Type B pancreatic cell (in vitro differentiated cells): ENCODE results near the gene NGFR. TPM values are rescaled to one million over a fixed set of nuclear protein-coding genes. Genes with fewer than 3 reads are reported as not detected.

Source experiments
- DNase-seq: peaks from one replicate; pipeline ENCODE4 v3.0.0; 2021; ENCODE audit warnings: mixed read lengths; ENCODE audit not compliant: unreplicated experiment; ENCODE audit errors: extremely low spot score
- H3K27ac Mint-ChIP-seq: 2 replicates; pipeline ENCODE4 v1.8.0; 2021; ENCODE audit warnings: mild to moderate bottlenecking, mixed read lengths
- H3K27me3 Mint-ChIP-seq: 2 replicates; pipeline ENCODE4 v1.8.0; 2021; ENCODE audit warnings: mixed read lengths
- H3K36me3 Mint-ChIP-seq: 2 replicates; pipeline ENCODE4 v1.8.0; 2021; ENCODE audit warnings: mixed read lengths
- H3K4me1 Mint-ChIP-seq: one replicate; pipeline ENCODE4 v1.8.0; 2021; ENCODE audit warnings: mixed read lengths; ENCODE audit not compliant: unreplicated experiment
- H3K4me3 Mint-ChIP-seq: 2 replicates; pipeline ENCODE4 v1.8.0; 2021; ENCODE audit warnings: mild to moderate bottlenecking, mixed read lengths
- H3K9me3 Mint-ChIP-seq: 2 replicates; pipeline ENCODE4 v1.8.0; 2021; ENCODE audit warnings: mixed read lengths
- total RNA-seq: library from RNA; stranded (reverse); gene quantifications from 2 replicates; pipeline ENCODE4 v1.2.1, GENCODE V29; 2021; ENCODE audit warnings: low replicate concordance
- TF ChIP-seq, protein P1 (sequence below): fragments of 200-600 bp; sonication (generic); conservative IDR thresholded peaks from 2 replicates; pipeline ENCODE4 v1.5.0; 2021; ENCODE audit warnings: antibody characterized with exemption, mild to moderate bottlenecking

NGFR gene
- total RNA-seq, 1 donor from 2014 or later: 41.3 TPM

DNA sequence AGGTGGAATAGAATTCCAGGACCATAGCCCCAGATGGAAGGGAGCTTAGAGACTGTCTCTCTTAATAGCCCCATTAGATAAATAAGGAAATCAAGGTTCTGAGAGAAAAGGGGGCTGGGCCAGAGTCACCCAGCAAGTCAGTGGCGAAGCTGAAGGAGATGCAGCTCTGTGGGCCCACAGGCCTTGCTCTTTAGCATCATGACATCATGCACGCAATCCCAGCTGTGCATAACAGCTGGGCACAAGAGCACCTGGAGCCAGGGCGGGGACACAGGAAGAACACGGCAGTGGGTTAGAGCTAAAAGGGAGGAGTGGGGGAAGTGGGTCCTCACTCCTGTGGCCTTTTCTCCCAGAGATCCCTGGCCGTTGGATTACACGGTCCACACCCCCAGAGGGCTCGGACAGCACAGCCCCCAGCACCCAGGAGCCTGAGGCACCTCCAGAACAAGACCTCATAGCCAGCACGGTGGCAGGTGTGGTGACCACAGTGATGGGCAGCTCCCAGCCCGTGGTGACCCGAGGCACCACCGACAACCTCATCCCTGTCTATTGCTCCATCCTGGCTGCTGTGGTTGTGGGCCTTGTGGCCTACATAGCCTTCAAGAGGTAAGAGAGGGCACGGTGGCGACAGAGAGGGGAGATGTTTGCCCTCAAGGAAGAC is 15.1 kb downstream of the NGFR start:
- Mint-ChIP-seq H3K36me3 (peaks cover 9% of the 10 kb centered on the region), H3K27ac (no peak overlapping the region), H3K4me3 (no peak overlapping the region), H3K27me3 (peaks cover 3% of the 10 kb centered on the region), H3K9me3 (no peaks in the 10 kb centered on the region), H3K4me1 (peaks cover 38% of the 10 kb centered on the region)
- TF ChIP-seq, protein P1, sequence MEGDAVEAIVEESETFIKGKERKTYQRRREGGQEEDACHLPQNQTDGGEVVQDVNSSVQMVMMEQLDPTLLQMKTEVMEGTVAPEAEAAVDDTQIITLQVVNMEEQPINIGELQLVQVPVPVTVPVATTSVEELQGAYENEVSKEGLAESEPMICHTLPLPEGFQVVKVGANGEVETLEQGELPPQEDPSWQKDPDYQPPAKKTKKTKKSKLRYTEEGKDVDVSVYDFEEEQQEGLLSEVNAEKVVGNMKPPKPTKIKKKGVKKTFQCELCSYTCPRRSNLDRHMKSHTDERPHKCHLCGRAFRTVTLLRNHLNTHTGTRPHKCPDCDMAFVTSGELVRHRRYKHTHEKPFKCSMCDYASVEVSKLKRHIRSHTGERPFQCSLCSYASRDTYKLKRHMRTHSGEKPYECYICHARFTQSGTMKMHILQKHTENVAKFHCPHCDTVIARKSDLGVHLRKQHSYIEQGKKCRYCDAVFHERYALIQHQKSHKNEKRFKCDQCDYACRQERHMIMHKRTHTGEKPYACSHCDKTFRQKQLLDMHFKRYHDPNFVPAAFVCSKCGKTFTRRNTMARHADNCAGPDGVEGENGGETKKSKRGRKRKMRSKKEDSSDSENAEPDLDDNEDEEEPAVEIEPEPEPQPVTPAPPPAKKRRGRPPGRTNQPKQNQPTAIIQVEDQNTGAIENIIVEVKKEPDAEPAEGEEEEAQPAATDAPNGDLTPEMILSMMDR: no peak
- DNase-seq: no peak

DNA sequence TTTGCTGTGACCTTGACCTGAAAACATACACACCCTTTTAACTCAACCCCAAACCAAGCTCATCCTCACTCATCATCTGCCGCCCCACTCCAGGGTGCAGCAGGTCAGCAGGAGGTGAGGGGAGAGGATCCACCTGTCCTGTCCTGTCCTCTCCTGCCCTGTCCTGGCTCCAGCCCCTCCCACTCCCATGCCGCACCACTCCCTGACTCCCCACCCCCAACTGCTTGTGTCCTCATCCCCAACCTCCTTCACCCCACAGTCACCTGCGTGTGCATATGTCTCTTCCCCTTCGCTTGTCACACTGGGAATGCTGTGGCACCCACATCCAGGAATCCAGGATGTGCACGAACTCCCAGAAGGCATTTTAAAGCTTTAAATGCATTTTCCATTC is 15.6 kb downstream of the NGFR start:
- peaks cover 7% of the 10 kb centered on the region for H3K36me3 Mint-ChIP-seq
- TF ChIP-seq, protein P1: no peak
- no peak for DNase-seq
- no peak overlapping the region for H3K27ac Mint-ChIP-seq
- H3K4me1 Mint-ChIP-seq: peaks cover 40% of the 10 kb centered on the region
- H3K27me3 Mint-ChIP-seq: no peaks in the 10 kb centered on the region
- no peaks in the 10 kb centered on the region for H3K9me3 Mint-ChIP-seq
- H3K4me3 Mint-ChIP-seq: no peak overlapping the region

DNA sequence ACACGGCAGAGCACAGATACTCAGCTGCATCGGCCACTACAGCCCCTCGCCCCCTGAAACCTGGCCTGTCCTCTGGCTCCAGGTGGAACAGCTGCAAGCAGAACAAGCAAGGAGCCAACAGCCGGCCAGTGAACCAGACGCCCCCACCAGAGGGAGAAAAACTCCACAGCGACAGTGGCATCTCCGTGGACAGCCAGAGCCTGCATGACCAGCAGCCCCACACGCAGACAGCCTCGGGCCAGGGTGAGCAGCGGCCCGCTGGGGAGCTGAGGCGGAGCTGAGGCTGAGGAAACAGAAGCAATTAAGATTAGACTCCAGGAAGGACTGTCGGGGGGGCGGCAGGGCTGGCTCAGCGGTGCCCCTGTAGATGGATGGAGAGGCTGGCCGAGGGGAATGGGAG is 16.7 kb downstream of the NGFR start:
- Mint-ChIP-seq H3K27ac (no peak overlapping the region), H3K4me3 (no peak overlapping the region), H3K27me3 (no peaks in the 10 kb centered on the region), H3K9me3 (no peaks in the 10 kb centered on the region), H3K36me3 (peaks cover 7% of the 10 kb centered on the region), H3K4me1 (peaks cover 46% of the 10 kb centered on the region)
- no peak for DNase-seq
- TF ChIP-seq, protein P1: no peak

DNA sequence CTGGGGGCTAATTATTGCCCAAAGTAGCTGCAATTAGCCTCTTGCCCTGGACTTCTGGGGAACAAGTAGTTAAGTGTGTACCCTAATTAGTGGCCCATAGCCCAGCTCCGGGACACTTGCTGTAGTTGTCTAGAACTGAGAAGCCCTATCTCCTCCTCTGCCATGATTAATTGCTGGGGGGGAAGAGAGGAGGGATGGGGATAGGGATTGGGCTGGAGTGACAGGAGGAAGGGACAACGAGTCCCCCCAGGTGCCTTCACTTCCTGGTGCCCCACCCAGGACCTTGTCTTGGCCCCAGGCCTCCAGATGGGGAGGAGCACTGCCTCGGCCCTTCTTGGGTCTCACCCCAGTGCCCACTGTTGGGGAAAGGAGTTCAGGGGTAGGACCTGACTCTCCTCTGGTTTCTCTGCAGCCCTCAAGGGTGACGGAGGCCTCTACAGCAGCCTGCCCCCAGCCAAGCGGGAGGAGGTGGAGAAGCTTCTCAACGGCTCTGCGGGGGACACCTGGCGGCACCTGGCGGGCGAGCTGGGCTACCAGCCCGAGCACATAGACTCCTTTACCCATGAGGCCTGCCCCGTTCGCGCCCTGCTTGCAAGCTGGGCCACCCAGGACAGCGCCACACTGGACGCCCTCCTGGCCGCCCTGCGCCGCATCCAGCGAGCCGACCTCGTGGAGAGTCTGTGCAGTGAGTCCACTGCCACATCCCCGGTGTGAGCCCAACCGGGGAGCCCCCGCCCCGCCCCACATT is 17.4 kb downstream of the NGFR start:
- DNase-seq: no peak
- Mint-ChIP-seq H3K27me3 (no peaks in the 10 kb centered on the region), H3K27ac (no peak overlapping the region), H3K4me1 (peaks cover 46% of the 10 kb centered on the region), H3K4me3 (no peak overlapping the region), H3K9me3 (no peaks in the 10 kb centered on the region), H3K36me3 (peaks cover 7% of the 10 kb centered on the region)
- TF ChIP-seq, protein P1: no peak

DNA sequence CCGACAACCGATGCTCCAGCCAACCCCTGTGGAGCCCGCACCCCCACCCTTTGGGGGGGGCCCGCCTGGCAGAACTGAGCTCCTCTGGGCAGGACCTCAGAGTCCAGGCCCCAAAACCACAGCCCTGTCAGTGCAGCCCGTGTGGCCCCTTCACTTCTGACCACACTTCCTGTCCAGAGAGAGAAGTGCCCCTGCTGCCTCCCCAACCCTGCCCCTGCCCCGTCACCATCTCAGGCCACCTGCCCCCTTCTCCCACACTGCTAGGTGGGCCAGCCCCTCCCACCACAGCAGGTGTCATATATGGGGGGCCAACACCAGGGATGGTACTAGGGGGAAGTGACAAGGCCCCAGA is 17.9 kb downstream of the NGFR start:
- H3K36me3 Mint-ChIP-seq: peaks cover 7% of the 10 kb centered on the region
- no peak overlapping the region for H3K27ac Mint-ChIP-seq
- TF ChIP-seq, protein P1: no peak
- peaks cover 41% of the 10 kb centered on the region for H3K4me1 Mint-ChIP-seq
- H3K27me3 Mint-ChIP-seq: no peaks in the 10 kb centered on the region
- H3K4me3 Mint-ChIP-seq: no peak overlapping the region
- no peaks in the 10 kb centered on the region for H3K9me3 Mint-ChIP-seq
- DNase-seq: no peak
